ENCODE measurements around the gene SLC51A. TPM values are rescaled to one million over a fixed set of nuclear protein-coding genes. Genes with fewer than 3 reads are reported as not detected.

The SLC51A gene
- total RNA-seq, 1 donor from 2014 or later, result not detected

GRCh38 chr3:196189566-196190347 is 26.6 kb upstream of the SLC51A start:
- TF ChIP-seq, protein P1, sequence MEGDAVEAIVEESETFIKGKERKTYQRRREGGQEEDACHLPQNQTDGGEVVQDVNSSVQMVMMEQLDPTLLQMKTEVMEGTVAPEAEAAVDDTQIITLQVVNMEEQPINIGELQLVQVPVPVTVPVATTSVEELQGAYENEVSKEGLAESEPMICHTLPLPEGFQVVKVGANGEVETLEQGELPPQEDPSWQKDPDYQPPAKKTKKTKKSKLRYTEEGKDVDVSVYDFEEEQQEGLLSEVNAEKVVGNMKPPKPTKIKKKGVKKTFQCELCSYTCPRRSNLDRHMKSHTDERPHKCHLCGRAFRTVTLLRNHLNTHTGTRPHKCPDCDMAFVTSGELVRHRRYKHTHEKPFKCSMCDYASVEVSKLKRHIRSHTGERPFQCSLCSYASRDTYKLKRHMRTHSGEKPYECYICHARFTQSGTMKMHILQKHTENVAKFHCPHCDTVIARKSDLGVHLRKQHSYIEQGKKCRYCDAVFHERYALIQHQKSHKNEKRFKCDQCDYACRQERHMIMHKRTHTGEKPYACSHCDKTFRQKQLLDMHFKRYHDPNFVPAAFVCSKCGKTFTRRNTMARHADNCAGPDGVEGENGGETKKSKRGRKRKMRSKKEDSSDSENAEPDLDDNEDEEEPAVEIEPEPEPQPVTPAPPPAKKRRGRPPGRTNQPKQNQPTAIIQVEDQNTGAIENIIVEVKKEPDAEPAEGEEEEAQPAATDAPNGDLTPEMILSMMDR (IDR thresholded peaks at IDR 0.05; ENCODE audit: unreplicated experiment), result no peak
- Mint-ChIP-seq H3K36me3 (no peaks in the 10 kb centered on the region), H3K4me1 (peaks cover 12% of the 10 kb centered on the region), H3K4me3 (no peak overlapping the region), H3K9me3 (no peaks in the 10 kb centered on the region), H3K27ac (no peak overlapping the region), H3K27me3 (ENCODE audit: low read depth) (no peaks in the 10 kb centered on the region)
- no peak for DNase-seq (ENCODE audit: low spot score in 2 of 2, unreplicated experiment in 2 of 2)

- no peaks in the 10 kb centered on the region for H3K27me3 Mint-ChIP-seq (ENCODE audit: low read depth)
- TF ChIP-seq, protein P1 (IDR thresholded peaks at IDR 0.05; ENCODE audit: unreplicated experiment), result no peak
- no peaks in the 10 kb centered on the region for H3K36me3 Mint-ChIP-seq
- H3K4me1 Mint-ChIP-seq, result peaks cover 7% of the 10 kb centered on the region
- H3K9me3 Mint-ChIP-seq, result no peaks in the 10 kb centered on the region
- H3K27ac Mint-ChIP-seq, result no peak overlapping the region
- no peak for DNase-seq (ENCODE audit: low spot score in 2 of 2, unreplicated experiment in 2 of 2)
- no peak overlapping the region for H3K4me3 Mint-ChIP-seq
These were observed 24.3 kb upstream of the SLC51A start for GRCh38 chr3:196192036-196192523.

GRCh38 chr3:196192524-196193051 is 23.7 kb upstream of the SLC51A start:
- Mint-ChIP-seq H3K27ac (no peak overlapping the region), H3K27me3 (ENCODE audit: low read depth) (no peaks in the 10 kb centered on the region), H3K36me3 (no peaks in the 10 kb centered on the region), H3K9me3 (no peaks in the 10 kb centered on the region), H3K4me3 (no peak overlapping the region), H3K4me1 (peaks cover 7% of the 10 kb centered on the region)
- TF ChIP-seq, protein P1 (IDR thresholded peaks at IDR 0.05; ENCODE audit: unreplicated experiment), result no peak
- DNase-seq (ENCODE audit: low spot score in 2 of 2, unreplicated experiment in 2 of 2), result no peak

- no peak overlapping the region for H3K4me3 Mint-ChIP-seq
- H3K9me3 Mint-ChIP-seq, result no peaks in the 10 kb centered on the region
These were observed 23.1 kb upstream of the SLC51A start for GRCh38 chr3:196193133-196193735.

GRCh38 chr3:196193736-196194541 is 22.4 kb upstream of the SLC51A start:
- H3K9me3 Mint-ChIP-seq, result no peaks in the 10 kb centered on the region
- DNase-seq (ENCODE audit: low spot score in 2 of 2, unreplicated experiment in 2 of 2), result no peak
- no peak overlapping the region for H3K4me3 Mint-ChIP-seq
- no peaks in the 10 kb centered on the region for H3K36me3 Mint-ChIP-seq
- H3K27ac Mint-ChIP-seq, result no peak overlapping the region
- TF ChIP-seq, protein P1 (IDR thresholded peaks at IDR 0.05; ENCODE audit: unreplicated experiment), result no peak
- no peaks in the 10 kb centered on the region for H3K27me3 Mint-ChIP-seq (ENCODE audit: low read depth)
- peaks cover 7% of the 10 kb centered on the region for H3K4me1 Mint-ChIP-seq

More at GRCh38 chr3:196193133-196193735, 23.1 kb upstream of the SLC51A start:
- no peak overlapping the region for H3K27ac Mint-ChIP-seq
- peaks cover 7% of the 10 kb centered on the region for H3K4me1 Mint-ChIP-seq
- no peaks in the 10 kb centered on the region for H3K36me3 Mint-ChIP-seq
- TF ChIP-seq, protein P1 (IDR thresholded peaks at IDR 0.05; ENCODE audit: unreplicated experiment), result no peak
- H3K27me3 Mint-ChIP-seq (ENCODE audit: low read depth), result no peaks in the 10 kb centered on the region
- no peak for DNase-seq (ENCODE audit: low spot score in 2 of 2, unreplicated experiment in 2 of 2)
